HepG2 (cell line): ENCODE data around the gene DOCK4. TPM values are rescaled to one million over a fixed set of nuclear protein-coding genes. Genes with fewer than 3 reads are reported as not detected.

Source experiments
- ATAC-seq: fragments of 200-7000 bp; cut with Tn5 transposase; 3 replicates; pipeline ENCODE4 v1.9.1; 2020; ENCODE audit warnings: mild to moderate bottlenecking, moderate library complexity
- BruUV-seq: library from RNA; stranded (reverse); fragments of 400-500 nt; replicated peaks from 2 replicates; lab custom pipeline; 2021; lab: Mats Ljungman, UMichigan
- CTCF ChIA-PET: fragments of 300-600 bp; formaldehyde crosslinking; extraction: SDS; loops from one replicate; lab custom pipeline; 2021; ENCODE audit warnings: low total read pairs, inconsistent platforms, low intra/inter-chr PET ratio; lab: Yijun Ruan, JAX
- POLR2A ChIA-PET: fragments of 350-600 bp; sonication (Branson Sonifier 250); formaldehyde crosslinking; loops from one replicate; lab custom pipeline; 2020; ENCODE audit warnings: antibody characterized with exemption, inconsistent platforms; lab: Yijun Ruan, JAX
- DNase-seq: peaks from one replicate; pipeline ENCODE4 v3.0.0-alpha.2; 2015; ENCODE audit warnings: low spot score
- FAIRE-seq: peaks from 3 replicates; lab custom pipeline; 2011; peaks lifted over from hg19 to GRCh38; lab: Jason Lieb, UNC
- H2AFZ ChIP-seq: one replicate; pipeline ENCODE4 v1.6.1; 2011; ENCODE audit warnings: low read length, inconsistent platforms
- H3K27ac ChIP-seq: fragments of 300-600 bp; 3 replicates; pipeline ENCODE4 v1.8.0; 2011; ENCODE audit warnings: mixed run types, mild to moderate bottlenecking, mixed read lengths, low read length, inconsistent platforms; ENCODE audit not compliant: insufficient read depth; ENCODE audit errors: extremely low read length
- H3K27me3 ChIP-seq, 2 experiments: fragments of 200-600 bp in 1 of 2; 2 replicates in 1 of 2; 3 replicates in 1 of 2; pipeline versions ENCODE4 v1.6.0 to v1.8.0; 2011; ENCODE audit warnings: low read length in 2 of 2, mild to moderate bottlenecking in 2 of 2, moderate library complexity in 2 of 2, inconsistent platforms in 1 of 2; ENCODE audit not compliant: insufficient read depth in 2 of 2, control insufficient read depth in 1 of 2
- H3K36me3 ChIP-seq, 2 experiments: fragments of 200-600 bp in 1 of 2; replicated peaks in 1 of 2; 2 replicates in 1 of 2; 3 replicates in 1 of 2; pipeline versions ENCODE4 v1.5.1 to v1.8.0; 2011; ENCODE audit warnings: low read length in 2 of 2, inconsistent platforms in 1 of 2; ENCODE audit not compliant: insufficient read depth in 2 of 2, control insufficient read depth in 1 of 2
- H3K4me1 ChIP-seq: 2 replicates; pipeline ENCODE4 v1.5.1; 2012; ENCODE audit warnings: low read length, inconsistent platforms; ENCODE audit not compliant: insufficient read depth
- H3K4me2 ChIP-seq: 2 replicates; pipeline ENCODE4 v1.6.0; 2011; ENCODE audit warnings: low read depth, low read length, inconsistent platforms
- H3K4me3 ChIP-seq, 3 experiments: fragments of 200-600 bp in 1 of 3; sonication (generic), shearing (Covaris generic) in 1 of 3; replicated peaks in 1 of 3; 2 replicates each; pipeline ENCODE4 v1.5.1; 2011 to 2016; ENCODE audit warnings: low read length in 3 of 3, inconsistent platforms in 2 of 3, low read depth in 2 of 3, mild to moderate bottlenecking in 2 of 3, control low read depth in 1 of 3, mixed read lengths in 1 of 3; ENCODE audit not compliant: insufficient read depth in 1 of 3
- H3K79me2 ChIP-seq: one replicate; pipeline ENCODE4 v1.6.1; 2011; ENCODE audit warnings: low read length, inconsistent platforms; ENCODE audit not compliant: insufficient read depth
- H3K9ac ChIP-seq: 2 replicates; pipeline ENCODE4 v1.6.0; 2011; ENCODE audit warnings: mild to moderate bottlenecking, low read depth, low read length, inconsistent platforms; ENCODE audit not compliant: insufficient read depth
- H3K9me3 ChIP-seq: 2 replicates; pipeline ENCODE4 v1.5.1; 2012; ENCODE audit warnings: mild to moderate bottlenecking, low read length
- H4K20me1 ChIP-seq: 2 replicates; pipeline ENCODE4 v1.6.0; 2011; ENCODE audit warnings: inconsistent platforms, mild to moderate bottlenecking, low read length, moderate library complexity; ENCODE audit not compliant: insufficient read depth
- AKNA ChIP-seq: sonication (generic); formaldehyde crosslinking; IDR thresholded peaks from 2 replicates; pipeline ENCODE4 v1.4.0; 2020; ENCODE audit warnings: missing genetic modification reagents, borderline replicate concordance
- BATF2 ChIP-seq: sonication (generic); formaldehyde crosslinking; IDR thresholded peaks from 2 replicates; pipeline ENCODE4 v1.8.0; 2022; ENCODE audit warnings: mild to moderate bottlenecking, missing genetic modification reagents, moderate library complexity
- FOXM1 ChIP-seq: sonication (generic); formaldehyde crosslinking; IDR thresholded peaks from 2 replicates; pipeline ENCODE4 v1.5.0; 2020; ENCODE audit warnings: missing genetic modification reagents
- HHEX ChIP-seq: IDR thresholded peaks from 2 replicates; pipeline ENCODE4 v1.6.1; 2016; ENCODE audit warnings: control low read depth
- SNAI1 ChIP-seq: sonication (generic); formaldehyde crosslinking; IDR thresholded peaks from 2 replicates; pipeline ENCODE4 v1.5.0; 2020; ENCODE audit warnings: mild to moderate bottlenecking, missing genetic modification reagents, borderline replicate concordance
- ZBTB25 ChIP-seq: IDR thresholded peaks from 2 replicates; pipeline ENCODE4 v1.6.1; 2018; ENCODE audit warnings: missing genetic modification reagents
- ZBTB34 ChIP-seq: sonication (generic); formaldehyde crosslinking; IDR thresholded peaks from 2 replicates; pipeline ENCODE4 v1.8.0; 2022; ENCODE audit warnings: mild to moderate bottlenecking, missing genetic modification reagents
- ZBTB43 ChIP-seq: sonication (generic); formaldehyde crosslinking; conservative IDR thresholded peaks from 2 replicates; pipeline ENCODE4 v1.4.0; 2020; ENCODE audit warnings: missing genetic modification reagents
- ZFP36L1 ChIP-seq: sonication (generic); formaldehyde crosslinking; IDR thresholded peaks from 2 replicates; pipeline ENCODE4 v1.8.0; 2022; ENCODE audit warnings: mild to moderate bottlenecking, missing genetic modification reagents, moderate library complexity
- ZNF33A ChIP-seq: sonication (generic); formaldehyde crosslinking; IDR thresholded peaks from 2 replicates; pipeline ENCODE4 v1.5.1; 2020; ENCODE audit warnings: missing genetic modification reagents, mild to moderate bottlenecking, moderate library complexity, borderline replicate concordance
- ZNF512 ChIP-seq: sonication (generic); formaldehyde crosslinking; IDR thresholded peaks from 2 replicates; pipeline ENCODE4 v1.4.0; 2020; ENCODE audit warnings: mild to moderate bottlenecking, missing genetic modification reagents
- ZSCAN12 ChIP-seq: sonication (generic); formaldehyde crosslinking; IDR thresholded peaks from 2 replicates; pipeline ENCODE4 v1.9.0; 2021; ENCODE audit warnings: mild to moderate bottlenecking, missing genetic modification reagents
- ZSCAN30 ChIP-seq: sonication (generic); formaldehyde crosslinking; IDR thresholded peaks from 2 replicates; pipeline ENCODE4 v1.5.0; 2020; ENCODE audit warnings: mild to moderate bottlenecking, missing genetic modification reagents
- WGBS: methylation state at CpG from one replicate; pipeline ENCODE4 v1.1.6; 2017; ENCODE audit warnings: low lambda C conversion rate; 5-methylcytosine and 5-hydroxymethylcytosine counted together
- in situ Hi-C: cut with HindIII; loops from 2 replicates; pipeline ENCODE4 v1.10.0; 2017; ENCODE audit warnings: low pct_unique_long_range_greater_than_20kb; ENCODE audit not compliant: extremely low pct_ligation_motif_present
- intact Hi-C: fragments of 100-400 bp; cut with micrococcal nuclease; formaldehyde crosslinking; loops from one replicate; pipeline ENCODE4 v1.10.0; 2022; ENCODE audit not compliant: unreplicated experiment
- polyA plus RNA-seq, 8 experiments: library from polyadenylated mRNA; depleted of rRNA in 3 of 8; stranded (reverse) in 7 of 8; unstranded in 1 of 8; fragments of >200 nt; fragmentation: Illumina TruSeq in 4 of 8; extraction: Trizol in 4 of 8; gene quantifications; 2 replicates each; pipeline versions ENCODE4 v1.2.1 to v1.2.3, GENCODE V29; 2011 to 2016; ENCODE audit warnings: low read depth in 4 of 8, missing spikeins in 1 of 8, mixed read lengths in 1 of 8; ENCODE audit not compliant: insufficient read depth in 1 of 8
- total RNA-seq, 5 experiments: library from RNA; depleted of rRNA; stranded (reverse); fragments of >200 nt; fragmentation: Illumina TruSeq; extraction: Trizol; gene quantifications; 2 replicates each; pipeline ENCODE4 v1.2.3, GENCODE V29; 2016; ENCODE audit warnings: low read depth in 1 of 5

Gene DOCK4
- total and polyA plus RNA-seq, 2 of the 13 experiments (the other 11 are each of a cell fraction or from before 2014, with no cell fraction given) = 13.5 to 17.4 TPM

- H3K27me3 ChIP-seq = no peaks in the 10 kb centered on the region
- no peaks in the 10 kb centered on the region for H3K79me2 ChIP-seq
- no peak for ATAC-seq
- no peaks in the 10 kb centered on the region for H4K20me1 ChIP-seq
- FAIRE-seq = no peak
- 97% methylated on average over 13 of the region's 16 CpGs for WGBS
- POLR2A ChIA-PET = no interaction called here
- in situ Hi-C loops (loop anchor here (25.0 kb wide), 2 partner anchors 391 to 641 kb away; partner anchors contain the start of gene LRRN3), intact Hi-C loops (no loop called here)
- H2AFZ ChIP-seq = no peak overlapping the region
- no peak overlapping the region for H3K9ac ChIP-seq
- H3K36me3 ChIP-seq = peaks cover 9% of the 10 kb centered on the region in 2 experiments; a peak in 4 of 5 replicates
- no peaks in the 10 kb centered on the region for H3K4me1 ChIP-seq
- H3K27ac ChIP-seq = no peak overlapping the region
- DNase-seq = no peak
- no peak overlapping the region for H3K4me3 ChIP-seq
- no peaks in the 10 kb centered on the region for H3K9me3 ChIP-seq
- no TSS peak for BruUV-seq
- CTCF ChIA-PET = no interaction called here
- no peak overlapping the region for H3K4me2 ChIP-seq
- TF ChIP-seq ZBTB43 (CRISPR knock-in tag) (no peak), ZBTB25 (CRISPR knock-in tag) (no peak), ZSCAN30 (CRISPR knock-in tag) (no peak), ZNF33A (CRISPR knock-in tag) (no peak), BATF2 (CRISPR knock-in tag) (no peak), FOXM1 (CRISPR knock-in tag) (no peak), AKNA (CRISPR knock-in tag) (no peak), HHEX (CRISPR knock-in tag) (no peak), ZBTB34 (CRISPR knock-in tag) (no peak), SNAI1 (CRISPR knock-in tag) (no peak), ZSCAN12 (no peak), ZFP36L1 (CRISPR knock-in tag) (no peak), ZNF512 (no peak)
These were observed 477.6 kb downstream of the DOCK4 start for GRCh38 chr7:111728635-111728995.
